Measurements from ENCODE around the gene JOSD1. TPM values are rescaled to one million over a fixed set of nuclear protein-coding genes. Genes with fewer than 3 reads are reported as not detected.
A peak's percentile ranks its signal among the peaks of the same experiment; 100 is the strongest.

The JOSD1 gene
- total and polyA plus RNA-seq, 2 donors (not counting 1 experiment from before 2014, with no cell fraction given), result 78.7 to 94.8 TPM

DNA sequence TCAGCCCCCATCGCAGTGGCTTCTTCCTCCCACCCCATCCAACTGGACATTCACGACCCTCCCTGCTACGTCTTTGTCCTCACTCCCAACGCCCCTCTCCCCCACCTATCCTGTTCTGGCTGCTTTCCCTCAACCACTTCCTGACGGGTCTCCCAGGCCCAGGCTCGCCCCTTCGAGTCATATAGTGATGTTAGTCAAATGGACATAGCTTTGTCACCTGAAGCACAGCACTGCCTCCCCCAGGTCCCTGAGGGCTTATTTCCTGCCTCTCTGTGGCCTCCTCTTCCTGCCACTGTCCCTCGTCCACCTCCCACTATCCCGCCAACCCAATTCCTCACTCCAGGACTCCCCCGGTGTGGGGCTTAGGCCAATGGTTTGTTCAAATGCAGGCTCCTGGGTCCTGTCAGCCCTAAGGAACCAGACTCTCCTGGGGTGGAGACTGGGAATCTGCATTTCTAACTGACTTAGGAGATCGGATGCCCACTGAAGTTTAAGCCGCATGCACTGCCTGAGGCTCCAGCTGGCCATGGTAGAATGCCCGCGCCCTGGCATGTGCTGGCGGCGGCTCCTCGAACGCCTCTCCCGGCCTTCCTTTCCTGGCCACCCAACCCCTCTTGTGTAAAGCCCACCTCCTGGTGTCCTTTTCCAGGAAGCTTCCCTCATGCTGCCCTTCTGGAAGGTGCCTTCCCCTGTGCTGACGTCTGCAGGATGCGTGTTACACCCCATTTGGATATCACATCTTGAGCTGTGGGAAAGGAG, 36.7 kb upstream of the JOSD1 start:
- TF ChIP-seq, protein P1, sequence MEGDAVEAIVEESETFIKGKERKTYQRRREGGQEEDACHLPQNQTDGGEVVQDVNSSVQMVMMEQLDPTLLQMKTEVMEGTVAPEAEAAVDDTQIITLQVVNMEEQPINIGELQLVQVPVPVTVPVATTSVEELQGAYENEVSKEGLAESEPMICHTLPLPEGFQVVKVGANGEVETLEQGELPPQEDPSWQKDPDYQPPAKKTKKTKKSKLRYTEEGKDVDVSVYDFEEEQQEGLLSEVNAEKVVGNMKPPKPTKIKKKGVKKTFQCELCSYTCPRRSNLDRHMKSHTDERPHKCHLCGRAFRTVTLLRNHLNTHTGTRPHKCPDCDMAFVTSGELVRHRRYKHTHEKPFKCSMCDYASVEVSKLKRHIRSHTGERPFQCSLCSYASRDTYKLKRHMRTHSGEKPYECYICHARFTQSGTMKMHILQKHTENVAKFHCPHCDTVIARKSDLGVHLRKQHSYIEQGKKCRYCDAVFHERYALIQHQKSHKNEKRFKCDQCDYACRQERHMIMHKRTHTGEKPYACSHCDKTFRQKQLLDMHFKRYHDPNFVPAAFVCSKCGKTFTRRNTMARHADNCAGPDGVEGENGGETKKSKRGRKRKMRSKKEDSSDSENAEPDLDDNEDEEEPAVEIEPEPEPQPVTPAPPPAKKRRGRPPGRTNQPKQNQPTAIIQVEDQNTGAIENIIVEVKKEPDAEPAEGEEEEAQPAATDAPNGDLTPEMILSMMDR (IDR thresholded peaks at IDR 0.05), result no peak
- TF ChIP-seq EZH2 (IDR thresholded peaks at IDR 0.05; ENCODE audit: borderline replicate concordance, insufficient read depth, low read depth, low read length, poor library complexity, severe bottlenecking), result no peak
- H3K4me3 Mint-ChIP-seq, result no peak overlapping the region
- 90% methylated on average over 14 of the region's 21 CpGs for WGBS (ENCODE audit: insufficient coverage)
- H3K4me2 ChIP-seq (replicated peaks; ENCODE audit: low read depth, low read length, poor library complexity, severe bottlenecking), result no peak overlapping the region
- H3K27me3 ChIP-seq (replicated peaks in 1 of 4; ENCODE audit: control extremely low read depth in 1 of 4, control insufficient read depth in 3 of 4, insufficient read depth in 4 of 4, low read length in 3 of 4), result no peaks in the 10 kb centered on the region
- POLR2A ChIA-PET, result interaction anchor here (3.5 kb wide), 1 partner anchor 14 kb away, joined by 15 read pairs; no protein-coding TSS in a partner anchor
- no peak for DNase-seq
- peaks cover 98% of the 10 kb centered on the region for H4K20me1 ChIP-seq (ENCODE audit: control insufficient read depth, insufficient read depth, low read length, poor library complexity, severe bottlenecking)
- peaks cover 1 to 92% of the 10 kb centered on the region in 2 experiments for H3K36me3 ChIP-seq (replicated peaks in 1 of 2; ENCODE audit: control extremely low read depth in 1 of 2, control insufficient read depth in 1 of 2, extremely low read depth in 1 of 2, insufficient read depth in 2 of 2, low read length in 1 of 2)
- peaks cover 13% of the 10 kb centered on the region for H3K79me2 ChIP-seq (ENCODE audit: control insufficient read depth, insufficient read depth, low read length)
- H3K27me3 Mint-ChIP-seq, result no peaks in the 10 kb centered on the region
- no peak overlapping the region for H3K4me3 ChIP-seq (ENCODE audit: control extremely low read depth in 1 of 5, extremely low read depth in 1 of 5, insufficient read depth in 1 of 5, low read depth in 2 of 5, low read length in 4 of 5)
- ATAC-seq (ENCODE audit: low read depth), result no peak
- no peaks in the 10 kb centered on the region for H3K9me3 ChIP-seq (ENCODE audit: control extremely low read depth in 1 of 3, control insufficient read depth in 2 of 3, insufficient read depth in 1 of 3, low read length in 2 of 3)
- H3K9ac ChIP-seq (ENCODE audit: low read length), result no peak overlapping the region
- peaks cover 33% of the 10 kb centered on the region for H3K4me1 Mint-ChIP-seq
- peaks cover 0 to 19% of the 10 kb centered on the region in 2 donors for H3K4me1 ChIP-seq (ENCODE audit: control insufficient read depth in 2 of 2, insufficient read depth in 2 of 2, low read length in 2 of 2)
- peak overlapping the region in 1 of 2 donors; percentile 30 for H3K27ac ChIP-seq (ENCODE audit: low read length in 2 of 2)
- peak overlapping the region; percentile 87 for H3K27ac Mint-ChIP-seq
- no peak overlapping the region for H2AFZ ChIP-seq (ENCODE audit: insufficient read depth, low read depth, low read length, poor library complexity, severe bottlenecking)
- no peaks in the 10 kb centered on the region for H3K9me3 Mint-ChIP-seq (ENCODE audit: insufficient read depth)
- CTCF ChIA-PET, result interaction anchor here (1.7 kb wide), 1 partner anchor 12 kb away, joined by 4 read pairs; no protein-coding TSS in a partner anchor
- intact Hi-C loops (cut with micrococcal nuclease), result no loop called here

DNA sequence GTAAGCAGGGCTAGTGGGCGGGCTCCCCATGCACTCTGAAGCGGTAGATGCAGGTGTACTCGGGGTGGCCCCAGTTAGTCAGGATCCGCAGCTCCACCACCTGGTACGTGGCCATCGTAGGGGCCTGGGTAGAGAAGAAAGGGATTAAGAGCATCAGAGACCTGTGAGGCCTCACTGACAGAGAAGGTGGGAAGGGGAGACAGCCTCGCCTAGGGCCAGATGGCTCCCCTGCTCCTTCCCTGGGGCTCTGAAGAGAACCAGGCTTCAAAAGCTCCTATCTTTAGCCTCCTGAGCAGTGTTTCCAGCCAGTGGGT, 35.5 kb upstream of the JOSD1 start:
- Mint-ChIP-seq H3K4me3 (no peak overlapping the region), H3K27ac (peak overlapping the region; percentile 68), H3K4me1 (peaks cover 33% of the 10 kb centered on the region), H3K27me3 (no peaks in the 10 kb centered on the region), H3K9me3 (ENCODE audit: insufficient read depth) (no peaks in the 10 kb centered on the region)
- H3K27ac ChIP-seq (ENCODE audit: low read length in 2 of 2), result peak overlapping the region in 1 of 2 donors; percentile 53
- H3K4me2 ChIP-seq (replicated peaks; ENCODE audit: low read depth, low read length, poor library complexity, severe bottlenecking), result no peak overlapping the region
- H2AFZ ChIP-seq (ENCODE audit: insufficient read depth, low read depth, low read length, poor library complexity, severe bottlenecking), result no peak overlapping the region
- H4K20me1 ChIP-seq (ENCODE audit: control insufficient read depth, insufficient read depth, low read length, poor library complexity, severe bottlenecking), result peaks cover 97% of the 10 kb centered on the region
- H3K36me3 ChIP-seq (replicated peaks in 1 of 2; ENCODE audit: control extremely low read depth in 1 of 2, control insufficient read depth in 1 of 2, extremely low read depth in 1 of 2, insufficient read depth in 2 of 2, low read length in 1 of 2), result peaks cover 1 to 89% of the 10 kb centered on the region in 2 experiments
- intact Hi-C loops (cut with micrococcal nuclease), result no loop called here
- 89% methylated on average over 7 of the region's 7 CpGs for WGBS (ENCODE audit: insufficient coverage)
- ATAC-seq (ENCODE audit: low read depth) (no peak), DNase-seq (peak; percentile 42)
- H3K4me1 ChIP-seq (ENCODE audit: control insufficient read depth in 2 of 2, insufficient read depth in 2 of 2, low read length in 2 of 2), result peaks cover 0 to 19% of the 10 kb centered on the region in 2 donors
- ChIA-PET CTCF (interaction anchor here (0.9 to 8.3 kb wide), 4 partner anchors 11 to 31 kb away, joined by 3 to 81 read pairs (median 4); no protein-coding TSS in a partner anchor), POLR2A (interaction anchor here (3.5 kb wide), 1 partner anchor 16 kb away, joined by 15 read pairs; no protein-coding TSS in a partner anchor)
- no peaks in the 10 kb centered on the region for H3K9me3 ChIP-seq (ENCODE audit: control extremely low read depth in 1 of 3, control insufficient read depth in 2 of 3, insufficient read depth in 1 of 3, low read length in 2 of 3)
- no peak overlapping the region for H3K4me3 ChIP-seq (ENCODE audit: control extremely low read depth in 1 of 5, extremely low read depth in 1 of 5, insufficient read depth in 1 of 5, low read depth in 2 of 5, low read length in 4 of 5)
- TF ChIP-seq, protein P1 (IDR thresholded peaks at IDR 0.05), result no peak
- no peak for TF ChIP-seq EZH2 (IDR thresholded peaks at IDR 0.05; ENCODE audit: borderline replicate concordance, insufficient read depth, low read depth, low read length, poor library complexity, severe bottlenecking)
- no peaks in the 10 kb centered on the region for H3K27me3 ChIP-seq (replicated peaks in 1 of 4; ENCODE audit: control extremely low read depth in 1 of 4, control insufficient read depth in 3 of 4, insufficient read depth in 4 of 4, low read length in 3 of 4)
- H3K9ac ChIP-seq (ENCODE audit: low read length), result no peak overlapping the region
- peaks cover 10% of the 10 kb centered on the region for H3K79me2 ChIP-seq (ENCODE audit: control insufficient read depth, insufficient read depth, low read length)
